ENCODE data around the gene REV3L. TPM values are rescaled to one million over a fixed set of nuclear protein-coding genes. Genes with fewer than 3 reads are reported as not detected.

The REV3L gene
- total RNA-seq, 1 experiment from 2014 or later, result 5.7 TPM

- TF ChIP-seq ARID4B (CRISPR knock-in tag; IDR thresholded peaks at IDR 0.05; ENCODE audit: borderline replicate concordance), result no peak
- TF ChIP-seq USF2 (CRISPR knock-in tag; IDR thresholded peaks at IDR 0.05), result no peak
Measured at GRCh38 chr6:111429571-111429970, 53.4 kb downstream of the REV3L start (continued).

- no peak for TF ChIP-seq ZNF416 (CRISPR knock-in tag; IDR thresholded peaks at IDR 0.05)
- no peak for TF ChIP-seq FOXJ3 (CRISPR knock-in tag; IDR thresholded peaks at IDR 0.05; ENCODE audit: borderline replicate concordance)
- TF ChIP-seq ZNF219 (CRISPR knock-in tag; IDR thresholded peaks at IDR 0.05; ENCODE audit: borderline replicate concordance), result no peak
- peak; percentile 82 for TF ChIP-seq ZNF317 (CRISPR knock-in tag; IDR thresholded peaks at IDR 0.05; ENCODE audit: borderline replicate concordance, low read depth)
- no peak for TF ChIP-seq JAZF1 (CRISPR knock-in tag; IDR thresholded peaks at IDR 0.05)
- no peak for DNase-seq (ENCODE audit: low spot score)
- ChIA-PET POLR2A (no interaction called here), CTCF (no interaction called here)
- Mint-ChIP-seq H3K27ac (no peak overlapping the region), H3K9me3 (peaks cover 13% of the 10 kb centered on the region), H3K4me3 (no peak overlapping the region), H3K36me3 (peaks cover 3% of the 10 kb centered on the region), H3K4me1 (peaks cover 8% of the 10 kb centered on the region), H3K27me3 (ENCODE audit: low read depth) (no peaks in the 10 kb centered on the region)
- ATAC-seq, result no peak
Measured at GRCh38 chr6:111428811-111429210, 54.2 kb downstream of the REV3L start.

GRCh38 chr6:111427341-111428116, 55.5 kb downstream of the REV3L start:
- ATAC-seq (no peak), DNase-seq (ENCODE audit: low spot score) (no peak)
- POLR2A ChIA-PET, result no interaction called here
- Mint-ChIP-seq H3K36me3 (peaks cover 3% of the 10 kb centered on the region), H3K27me3 (ENCODE audit: low read depth) (no peaks in the 10 kb centered on the region), H3K4me3 (no peak overlapping the region), H3K27ac (no peak overlapping the region), H3K9me3 (peaks cover 13% of the 10 kb centered on the region), H3K4me1 (peaks cover 8% of the 10 kb centered on the region)
- TF ChIP-seq GABPB1 (CRISPR knock-in tag; IDR thresholded peaks at IDR 0.05) (peak; percentile 13; the same call in 1 of the 2 replicates), JAZF1 (CRISPR knock-in tag; IDR thresholded peaks at IDR 0.05) (no peak)
- CTCF ChIA-PET, result no interaction called here

- ATAC-seq (no peak; the same call in 1 of the 2 replicates), DNase-seq (ENCODE audit: low spot score) (no peak)
- Mint-ChIP-seq H3K4me3 (no peak overlapping the region), H3K4me1 (peaks cover 6% of the 10 kb centered on the region), H3K27me3 (ENCODE audit: low read depth) (no peaks in the 10 kb centered on the region), H3K9me3 (peaks cover 12% of the 10 kb centered on the region), H3K27ac (no peak overlapping the region; the same call in 1 of the 2 replicates), H3K36me3 (peaks cover 3% of the 10 kb centered on the region)
- ChIA-PET POLR2A (no interaction called here), CTCF (interaction anchor here (0.9 kb wide), 1 partner anchor 214 kb away, joined by 3 read pairs; no protein-coding TSS in a partner anchor)
- no peak for TF ChIP-seq ZNF512 (CRISPR knock-in tag; IDR thresholded peaks at IDR 0.05; ENCODE audit: borderline replicate concordance)
- no peak for TF ChIP-seq FOXP4 (CRISPR knock-in tag; IDR thresholded peaks at IDR 0.05)
- no peak for TF ChIP-seq ZNF671 (CRISPR knock-in tag; IDR thresholded peaks at IDR 0.05)
- TF ChIP-seq NR1H2 (CRISPR knock-in tag; IDR thresholded peaks at IDR 0.05), result no peak
- TF ChIP-seq ZNF396 (CRISPR knock-in tag; IDR thresholded peaks at IDR 0.05; ENCODE audit: borderline replicate concordance), result no peak
- TF ChIP-seq ZNF232 (CRISPR knock-in tag; IDR thresholded peaks at IDR 0.05), result no peak
- no peak for TF ChIP-seq ZBTB43 (CRISPR knock-in tag; IDR thresholded peaks at IDR 0.05)
Measured at GRCh38 chr6:111423960-111424846, 58.8 kb downstream of the REV3L start.

All from WTC11 (cell line).